Endothelial cell of umbilical vein (primary cell): Measurements from ENCODE around the gene GGPS1.
"Not testable (repeated sequence)": the region's sequence is repeated elsewhere in the genome, so short reads cannot be mapped to it uniquely, and the experiment has no call there.

ENCODE experiments used
- CTCF ChIP-seq, 2 donors: IDR thresholded peaks; 1 replicate in 1 of 2; 2 replicates in 1 of 2; pipeline ENCODE4 v1.5.1; 2011; ENCODE audit warnings: low read length in 2 of 2, mild to moderate bottlenecking in 2 of 2, moderate library complexity in 2 of 2, control low read depth in 1 of 2, inconsistent platforms in 1 of 2, low read depth in 1 of 2; ENCODE audit not compliant: insufficient read depth in 1 of 2; ENCODE audit errors: extremely low read depth in 1 of 2
- POLR2AphosphoS5 ChIP-seq: IDR thresholded peaks from 2 replicates; pipeline ENCODE4 v1.6.1; 2012; ENCODE audit warnings: low read depth, mild to moderate bottlenecking, control low read depth, low read length, moderate library complexity; ENCODE audit not compliant: insufficient read depth

- not testable (repeated sequence) for TF ChIP-seq CTCF (IDR thresholded peaks at IDR 0.05; ENCODE audit: extremely low read depth in 1 of 2, insufficient read depth in 1 of 2, low read depth in 1 of 2, low read length in 2 of 2); POLR2AphosphoS5
These were observed 57.3 kb downstream of the GGPS1 start for GRCh38 chr1:235385633-235386032.
